ENCODE data around the gene UBTD2. TPM values are rescaled to one million over a fixed set of nuclear protein-coding genes. Genes with fewer than 3 reads are reported as not detected.

Gene UBTD2
- total and polyA plus RNA-seq, 9 of the 15 experiments (the other 6 are each of a cell fraction or from before 2014, with no cell fraction given), result 0.01 to 0.46 (median 0.15) TPM; not detected in 1

DNA sequence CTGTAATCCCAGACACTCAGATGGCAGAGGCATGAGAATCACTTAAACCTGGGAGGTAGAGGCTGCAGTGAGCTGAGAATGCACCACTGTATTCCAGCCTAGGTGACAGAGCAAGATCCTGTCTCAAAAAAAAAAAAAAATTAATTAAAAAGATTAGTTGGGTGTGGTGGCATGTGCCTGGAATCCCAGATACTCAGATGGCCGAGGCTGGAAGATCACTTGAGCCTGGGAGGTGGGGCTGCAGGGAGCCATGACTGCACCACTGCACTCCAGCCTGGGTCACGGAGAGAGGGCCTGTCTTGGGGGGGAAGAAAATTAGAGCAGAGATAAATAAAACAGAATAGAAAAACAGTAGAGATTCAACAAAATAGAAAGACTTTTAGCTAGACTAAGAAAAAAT lies 34.9 kb downstream of the UBTD2 start:
- WGBS (ENCODE audit: insufficient coverage, low coverage, missing lambda C conversion rate), result 5% methylated on average over 2 of the region's 2 CpGs
- FAIRE-seq (no peak), DNase-seq (ENCODE audit: extremely low read depth in 1 of 4, low spot score in 3 of 4) (no peak), ATAC-seq (no peak)
- Histone ChIP-seq H3K27ac (ENCODE audit: extremely low read depth, low read depth, low read length) (no peak overlapping the region), H3K27me3 (ENCODE audit: control insufficient read depth in 2 of 2, insufficient read depth in 2 of 2, low read length in 2 of 2) (peaks cover 0 to 12% of the 10 kb centered on the region in 2 experiments; a peak in 3 of 5 replicates), H3K4me2 (ENCODE audit: insufficient read depth, low read length) (no peak overlapping the region), H3K79me2 (ENCODE audit: control insufficient read depth, insufficient read depth, low read length) (no peaks in the 10 kb centered on the region), H3K9ac (ENCODE audit: insufficient read depth in 1 of 2, low read depth in 2 of 2, low read length in 2 of 2) (no peak overlapping the region), H3K36me3 (ENCODE audit: control insufficient read depth, insufficient read depth, low read length) (no peaks in the 10 kb centered on the region), H3K4me1 (replicated peaks in 1 of 2; ENCODE audit: control insufficient read depth in 2 of 2, insufficient read depth in 2 of 2, low read length in 2 of 2) (no peaks in the 10 kb centered on the region), H2AFZ (ENCODE audit: low read depth, low read length) (no peak overlapping the region), H3K9me3 (replicated peaks; ENCODE audit: control insufficient read depth, insufficient read depth, low read depth, low read length) (no peaks in the 10 kb centered on the region), H3K4me3 (no peak overlapping the region), H3K9me1 (ENCODE audit: control insufficient read depth, insufficient read depth, low read length) (no peaks in the 10 kb centered on the region), H4K20me1 (replicated peaks; ENCODE audit: control insufficient read depth, insufficient read depth, low read length) (no peaks in the 10 kb centered on the region; the same call in 1 of the 2 replicates)
- intact Hi-C loops (cut with micrococcal nuclease) (no loop called here), in situ Hi-C loops (cut with MboI) (no loop called here)
- no TSS peak for BruUV-seq (replicated peaks)
- POLR2A ChIA-PET, result no interaction called here
- CTCF ChIA-PET (ENCODE audit: low intra/inter-chr PET ratio), result no interaction called here
- TF ChIP-seq, protein P1, sequence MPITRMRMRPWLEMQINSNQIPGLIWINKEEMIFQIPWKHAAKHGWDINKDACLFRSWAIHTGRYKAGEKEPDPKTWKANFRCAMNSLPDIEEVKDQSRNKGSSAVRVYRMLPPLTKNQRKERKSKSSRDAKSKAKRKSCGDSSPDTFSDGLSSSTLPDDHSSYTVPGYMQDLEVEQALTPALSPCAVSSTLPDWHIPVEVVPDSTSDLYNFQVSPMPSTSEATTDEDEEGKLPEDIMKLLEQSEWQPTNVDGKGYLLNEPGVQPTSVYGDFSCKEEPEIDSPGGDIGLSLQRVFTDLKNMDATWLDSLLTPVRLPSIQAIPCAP (CRISPR knock-in tag; IDR thresholded peaks at IDR 0.05; ENCODE audit: borderline replicate concordance), result no peak
- no peak for TF ChIP-seq ZKSCAN3 (CRISPR knock-in tag; IDR thresholded peaks at IDR 0.05)
- no peak for TF ChIP-seq BCOR (IDR thresholded peaks at IDR 0.05)
- no peak for TF ChIP-seq ETV5 (CRISPR knock-in tag; IDR thresholded peaks at IDR 0.05; ENCODE audit: low read depth)
- TF ChIP-seq, protein P2, sequence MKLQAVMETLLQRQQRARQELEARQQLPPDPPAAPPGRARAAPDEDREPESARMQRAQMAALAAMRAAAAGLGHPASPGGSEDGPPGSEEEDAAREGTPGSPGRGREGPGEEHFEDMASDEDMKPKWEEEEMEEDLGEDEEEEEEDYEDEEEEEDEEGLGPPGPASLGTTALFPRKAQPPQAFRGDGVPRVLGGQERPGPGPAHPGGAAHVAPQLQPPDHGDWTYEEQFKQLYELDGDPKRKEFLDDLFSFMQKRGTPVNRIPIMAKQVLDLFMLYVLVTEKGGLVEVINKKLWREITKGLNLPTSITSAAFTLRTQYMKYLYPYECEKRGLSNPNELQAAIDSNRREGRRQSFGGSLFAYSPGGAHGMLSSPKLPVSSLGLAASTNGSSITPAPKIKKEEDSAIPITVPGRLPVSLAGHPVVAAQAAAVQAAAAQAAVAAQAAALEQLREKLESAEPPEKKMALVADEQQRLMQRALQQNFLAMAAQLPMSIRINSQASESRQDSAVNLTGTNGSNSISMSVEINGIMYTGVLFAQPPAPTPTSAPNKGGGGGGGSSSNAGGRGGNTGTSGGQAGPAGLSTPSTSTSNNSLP (IDR thresholded peaks at IDR 0.05; ENCODE audit: borderline replicate concordance, low read depth, low read length), result no peak
- TF ChIP-seq GATAD2B (IDR thresholded peaks at IDR 0.05; ENCODE audit: borderline replicate concordance), result no peak
- no peak for TF ChIP-seq ZNF3 (CRISPR knock-in tag; IDR thresholded peaks at IDR 0.05)
- no peak for TF ChIP-seq ESRRA (IDR thresholded peaks at IDR 0.05; ENCODE audit: borderline replicate concordance, low read depth)
- TF ChIP-seq ZNF140 (CRISPR knock-in tag; IDR thresholded peaks at IDR 0.05), result no peak
- TF ChIP-seq, protein P3, sequence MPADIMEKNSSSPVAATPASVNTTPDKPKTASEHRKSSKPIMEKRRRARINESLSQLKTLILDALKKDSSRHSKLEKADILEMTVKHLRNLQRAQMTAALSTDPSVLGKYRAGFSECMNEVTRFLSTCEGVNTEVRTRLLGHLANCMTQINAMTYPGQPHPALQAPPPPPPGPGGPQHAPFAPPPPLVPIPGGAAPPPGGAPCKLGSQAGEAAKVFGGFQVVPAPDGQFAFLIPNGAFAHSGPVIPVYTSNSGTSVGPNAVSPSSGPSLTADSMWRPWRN (IDR thresholded peaks at IDR 0.05; ENCODE audit: low read depth), result no peak
- TF ChIP-seq TCF3 (CRISPR knock-in tag; IDR thresholded peaks at IDR 0.05), result no peak
- TF ChIP-seq, protein P4, sequence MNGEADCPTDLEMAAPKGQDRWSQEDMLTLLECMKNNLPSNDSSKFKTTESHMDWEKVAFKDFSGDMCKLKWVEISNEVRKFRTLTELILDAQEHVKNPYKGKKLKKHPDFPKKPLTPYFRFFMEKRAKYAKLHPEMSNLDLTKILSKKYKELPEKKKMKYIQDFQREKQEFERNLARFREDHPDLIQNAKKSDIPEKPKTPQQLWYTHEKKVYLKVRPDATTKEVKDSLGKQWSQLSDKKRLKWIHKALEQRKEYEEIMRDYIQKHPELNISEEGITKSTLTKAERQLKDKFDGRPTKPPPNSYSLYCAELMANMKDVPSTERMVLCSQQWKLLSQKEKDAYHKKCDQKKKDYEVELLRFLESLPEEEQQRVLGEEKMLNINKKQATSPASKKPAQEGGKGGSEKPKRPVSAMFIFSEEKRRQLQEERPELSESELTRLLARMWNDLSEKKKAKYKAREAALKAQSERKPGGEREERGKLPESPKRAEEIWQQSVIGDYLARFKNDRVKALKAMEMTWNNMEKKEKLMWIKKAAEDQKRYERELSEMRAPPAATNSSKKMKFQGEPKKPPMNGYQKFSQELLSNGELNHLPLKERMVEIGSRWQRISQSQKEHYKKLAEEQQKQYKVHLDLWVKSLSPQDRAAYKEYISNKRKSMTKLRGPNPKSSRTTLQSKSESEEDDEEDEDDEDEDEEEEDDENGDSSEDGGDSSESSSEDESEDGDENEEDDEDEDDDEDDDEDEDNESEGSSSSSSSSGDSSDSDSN (IDR thresholded peaks at IDR 0.05; ENCODE audit: borderline replicate concordance in 1 of 2, low read depth in 2 of 2, low read length in 2 of 2), result no peak
- TF ChIP-seq, protein P5, sequence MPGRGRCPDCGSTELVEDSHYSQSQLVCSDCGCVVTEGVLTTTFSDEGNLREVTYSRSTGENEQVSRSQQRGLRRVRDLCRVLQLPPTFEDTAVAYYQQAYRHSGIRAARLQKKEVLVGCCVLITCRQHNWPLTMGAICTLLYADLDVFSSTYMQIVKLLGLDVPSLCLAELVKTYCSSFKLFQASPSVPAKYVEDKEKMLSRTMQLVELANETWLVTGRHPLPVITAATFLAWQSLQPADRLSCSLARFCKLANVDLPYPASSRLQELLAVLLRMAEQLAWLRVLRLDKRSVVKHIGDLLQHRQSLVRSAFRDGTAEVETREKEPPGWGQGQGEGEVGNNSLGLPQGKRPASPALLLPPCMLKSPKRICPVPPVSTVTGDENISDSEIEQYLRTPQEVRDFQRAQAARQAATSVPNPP (IDR thresholded peaks at IDR 0.05; ENCODE audit: borderline replicate concordance, insufficient read depth, insufficient read length), result no peak
- TF ChIP-seq, protein P6, sequence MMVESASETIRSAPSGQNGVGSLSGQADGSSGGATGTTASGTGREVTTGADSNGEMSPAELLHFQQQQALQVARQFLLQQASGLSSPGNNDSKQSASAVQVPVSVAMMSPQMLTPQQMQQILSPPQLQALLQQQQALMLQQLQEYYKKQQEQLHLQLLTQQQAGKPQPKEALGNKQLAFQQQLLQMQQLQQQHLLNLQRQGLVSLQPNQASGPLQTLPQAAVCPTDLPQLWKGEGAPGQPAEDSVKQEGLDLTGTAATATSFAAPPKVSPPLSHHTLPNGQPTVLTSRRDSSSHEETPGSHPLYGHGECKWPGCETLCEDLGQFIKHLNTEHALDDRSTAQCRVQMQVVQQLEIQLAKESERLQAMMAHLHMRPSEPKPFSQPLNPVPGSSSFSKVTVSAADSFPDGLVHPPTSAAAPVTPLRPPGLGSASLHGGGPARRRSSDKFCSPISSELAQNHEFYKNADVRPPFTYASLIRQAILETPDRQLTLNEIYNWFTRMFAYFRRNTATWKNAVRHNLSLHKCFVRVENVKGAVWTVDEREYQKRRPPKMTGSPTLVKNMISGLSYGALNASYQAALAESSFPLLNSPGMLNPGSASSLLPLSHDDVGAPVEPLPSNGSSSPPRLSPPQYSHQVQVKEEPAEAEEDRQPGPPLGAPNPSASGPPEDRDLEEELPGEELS (CRISPR knock-in tag; IDR thresholded peaks at IDR 0.05; ENCODE audit: borderline replicate concordance), result no peak
